K562 (cell line): Measurements from ENCODE around the gene RECK. TPM values are rescaled to one million over a fixed set of nuclear protein-coding genes. Genes with fewer than 3 reads are reported as not detected.
A peak's percentile ranks its signal among the peaks of the same experiment; 100 is the strongest.

Experiments used
- CSDE1 ChIP-seq, 2 experiments: fragments of 450-650 bp; IDR thresholded peaks; 2 replicates each; pipeline ENCODE4 v1.6.1; 2016; ENCODE audit warnings: mild to moderate bottlenecking in 1 of 2
- FOXJ3 ChIP-seq: sonication (generic); formaldehyde crosslinking; IDR thresholded peaks from 2 replicates; pipeline ENCODE4 v1.4.0; 2020; ENCODE audit warnings: mild to moderate bottlenecking, missing genetic modification reagents
- GATA2 ChIP-seq: sonication (generic); formaldehyde crosslinking; IDR thresholded peaks from 2 replicates; pipeline ENCODE4 v1.4.0; 2020; ENCODE audit warnings: mild to moderate bottlenecking, missing genetic modification reagents
- KLF16 ChIP-seq: IDR thresholded peaks from 2 replicates; pipeline ENCODE4 v1.6.1; 2016; ENCODE audit warnings: antibody characterized with exemption
- MLLT1 ChIP-seq, 2 experiments: fragments of 450-650 bp; IDR thresholded peaks; 2 replicates each; pipeline ENCODE4 v1.6.1; 2016
- NFE2 ChIP-seq: IDR thresholded peaks from 2 replicates; pipeline ENCODE4 v1.6.1; 2014; ENCODE audit warnings: antibody characterized with exemption, low read depth
- NFE2L1 ChIP-seq: fragments of 450-650 bp; IDR thresholded peaks from 2 replicates; pipeline ENCODE4 v1.6.1; 2016; ENCODE audit warnings: missing genetic modification characterization, low read depth, mild to moderate bottlenecking, missing compliant biosample characterization, moderate library complexity, borderline replicate concordance
- PHF21A ChIP-seq: fragments of 450-650 bp; IDR thresholded peaks from 2 replicates; pipeline ENCODE4 v1.6.1; 2017; ENCODE audit warnings: low read depth, borderline replicate concordance
- POU5F1 ChIP-seq: fragments of 150-350 bp; IDR thresholded peaks from 2 replicates; pipeline ENCODE4 v1.6.1; 2014; ENCODE audit warnings: borderline replicate concordance, low read length, low read depth, mild to moderate bottlenecking; ENCODE audit not compliant: partially characterized antibody
- REST ChIP-seq, 2 experiments: fragments of 450-650 bp; formaldehyde crosslinking in 1 of 2; IDR thresholded peaks; 2 replicates each; pipeline versions ENCODE4 v1.4.0 to v1.6.1; 2014 to 2020; ENCODE audit warnings: mild to moderate bottlenecking in 2 of 2, borderline replicate concordance in 1 of 2, low read depth in 1 of 2
- SAFB ChIP-seq: fragments of 200-400 bp; formaldehyde crosslinking; IDR thresholded peaks from 2 replicates; pipeline ENCODE4 v1.6.1; 2017; ENCODE audit warnings: low read depth, low read length, borderline replicate concordance
- SAP30 ChIP-seq: fragments of 200-600 bp; sonication (generic); IDR thresholded peaks from 2 replicates; pipeline ENCODE4 v1.6.1; 2012; ENCODE audit warnings: borderline replicate concordance, low read depth, mild to moderate bottlenecking, moderate library complexity, low read length, control low read depth, inconsistent platforms; ENCODE audit not compliant: insufficient read depth, poor library complexity, severe bottlenecking
- SMAD3 ChIP-seq: fragments of 450-650 bp; formaldehyde crosslinking; conservative IDR thresholded peaks from 2 replicates; pipeline ENCODE4 v1.4.0; 2020; ENCODE audit warnings: mild to moderate bottlenecking
- ZEB2 ChIP-seq: fragments of 450-650 bp; IDR thresholded peaks from 2 replicates; pipeline ENCODE4 v1.6.1; 2016
- ZNF184 ChIP-seq: sonication (generic); formaldehyde crosslinking; IDR thresholded peaks from 2 replicates; pipeline ENCODE4 v1.5.0; 2020; ENCODE audit warnings: missing genetic modification reagents
- ZNF24 ChIP-seq: fragments of 450-650 bp; IDR thresholded peaks from 2 replicates; pipeline ENCODE4 v1.6.1; 2016
- ZNF696 ChIP-seq: fragments of 250-450 bp; sonication (Bioruptor Pico); conservative IDR thresholded peaks from 2 replicates; pipeline ENCODE4 v1.4.0; 2020; ENCODE audit warnings: mild to moderate bottlenecking, moderate library complexity
- ZNF785 ChIP-seq: fragments of 250-450 bp; sonication (Bioruptor Pico); IDR thresholded peaks from 2 replicates; pipeline ENCODE4 v1.4.0; 2020; ENCODE audit warnings: mild to moderate bottlenecking
- polyA plus RNA-seq, 8 experiments: library from polyadenylated mRNA; depleted of rRNA in 4 of 8; stranded (reverse) in 5 of 8; unstranded in 3 of 8; fragments of >200 nt; fragmentation: Nextera tagmentation in 2 of 8; fragmentation: Illumina TruSeq in 1 of 8; extraction: Ambion mirVana in 2 of 8; extraction: Trizol in 1 of 8; gene quantifications; 2 replicates each; pipeline versions ENCODE4 v1.2.1 to v1.2.3, GENCODE V29; 2011 to 2014; ENCODE audit warnings: inconsistent platforms in 1 of 8, missing spikeins in 1 of 8
- total RNA-seq, 7 experiments: library from RNA; depleted of rRNA in 6 of 7; stranded (reverse); fragments of >200 nt in 6 of 7; fragmentation: Illumina TruSeq in 2 of 7; extraction: Trizol in 2 of 7; gene quantifications; 2 replicates each; pipeline versions ENCODE4 v1.2.1 to v1.2.3, GENCODE V29; 2011 to 2021; ENCODE audit warnings: low replicate concordance in 1 of 7
- TF ChIP-seq, protein P1 (sequence below): fragments of 250-450 bp; sonication (Bioruptor Pico); IDR thresholded peaks from 2 replicates; pipeline ENCODE4 v1.4.0; 2020; ENCODE audit warnings: borderline replicate concordance

RECK gene
- total and polyA plus RNA-seq, 9 of the 15 experiments (the other 6 are each of a cell fraction or from before 2014, with no cell fraction given), result 0.04 to 0.36 (median 0.16) TPM

- peak in 1 of 2 experiments; percentile 44; a peak in 1 of 4 replicates for TF ChIP-seq MLLT1 (IDR thresholded peaks at IDR 0.05)
- no peak for TF ChIP-seq ZNF785 (CRISPR knock-in tag)
- TF ChIP-seq ZNF24, result no peak
- no peak for TF ChIP-seq ZNF696
- TF ChIP-seq SAP30, result no peak
- TF ChIP-seq PHF21A, result no peak
- TF ChIP-seq, protein P1, sequence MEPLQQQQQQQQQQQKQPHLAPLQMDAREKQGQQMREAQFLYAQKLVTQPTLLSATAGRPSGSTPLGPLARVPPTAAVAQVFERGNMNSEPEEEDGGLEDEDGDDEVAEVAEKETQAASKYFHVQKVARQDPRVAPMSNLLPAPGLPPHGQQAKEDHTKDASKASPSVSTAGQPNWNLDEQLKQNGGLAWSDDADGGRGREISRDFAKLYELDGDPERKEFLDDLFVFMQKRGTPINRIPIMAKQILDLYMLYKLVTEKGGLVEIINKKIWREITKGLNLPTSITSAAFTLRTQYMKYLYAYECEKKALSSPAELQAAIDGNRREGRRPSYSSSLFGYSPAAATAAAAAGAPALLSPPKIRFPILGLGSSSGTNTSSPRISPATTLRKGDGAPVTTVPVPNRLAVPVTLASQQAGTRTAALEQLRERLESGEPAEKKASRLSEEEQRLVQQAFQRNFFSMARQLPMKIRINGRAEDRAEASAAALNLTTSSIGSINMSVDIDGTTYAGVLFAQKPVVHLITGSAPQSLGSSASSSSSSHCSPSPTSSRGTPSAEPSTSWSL (CRISPR knock-in tag), result no peak
- no peak for TF ChIP-seq ZEB2
- no peak for TF ChIP-seq SAFB
- no peak for TF ChIP-seq SMAD3 (CRISPR knock-in tag)
- TF ChIP-seq REST (IDR thresholded peaks at IDR 0.05; ENCODE audit: borderline replicate concordance), result peak; percentile 64
- TF ChIP-seq REST (CRISPR knock-in tag; IDR thresholded peaks at IDR 0.05; ENCODE audit: low read depth), result no peak
- peak; percentile 78 for TF ChIP-seq KLF16
- TF ChIP-seq POU5F1, result no peak
- no peak for TF ChIP-seq FOXJ3
- no peak for TF ChIP-seq GATA2 (CRISPR knock-in tag)
- TF ChIP-seq CSDE1 (IDR thresholded peaks at IDR 0.05), result no peak
- peak; percentile 42; the same call in 1 of the 2 replicates for TF ChIP-seq NFE2
- TF ChIP-seq NFE2L1 (tag), result no peak
- TF ChIP-seq ZNF184 (CRISPR knock-in tag), result no peak
Measured at GRCh38 chr9:36008774-36009300, 27.9 kb upstream of the RECK start (continued).
